Stimulated activated CD4-positive, alpha-beta T cell treated with anti-CD3 and anti-CD28 coated beads, Interleukin-15, amount 100 ng/mL, for 24 hours (primary cell): Measurements from ENCODE around the gene TMED7.

ENCODE experiments used
- DNase-seq: peaks from one replicate; pipeline ENCODE4 v3.0.0-alpha.2; 2020

TMED7 gene

DNA sequence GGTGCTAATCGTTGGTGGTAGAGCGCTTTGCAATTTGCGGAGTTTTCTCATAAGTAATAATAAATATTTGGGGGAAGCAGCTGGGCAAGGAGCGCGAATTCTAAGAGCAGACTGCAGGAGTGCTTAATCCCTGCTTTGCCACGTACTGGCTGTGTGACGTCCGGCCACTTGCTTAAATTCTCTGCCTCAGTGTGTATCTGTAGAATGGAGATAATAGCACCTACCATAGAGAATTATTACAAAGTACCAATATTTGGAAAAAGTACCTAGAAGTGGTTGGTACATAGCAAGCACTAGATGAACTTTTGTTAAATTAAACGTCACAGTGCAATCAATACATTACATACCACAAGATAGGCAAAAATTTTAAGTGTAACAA is 598 bp upstream of the TMED7 start:
- no peak for DNase-seq

DNA sequence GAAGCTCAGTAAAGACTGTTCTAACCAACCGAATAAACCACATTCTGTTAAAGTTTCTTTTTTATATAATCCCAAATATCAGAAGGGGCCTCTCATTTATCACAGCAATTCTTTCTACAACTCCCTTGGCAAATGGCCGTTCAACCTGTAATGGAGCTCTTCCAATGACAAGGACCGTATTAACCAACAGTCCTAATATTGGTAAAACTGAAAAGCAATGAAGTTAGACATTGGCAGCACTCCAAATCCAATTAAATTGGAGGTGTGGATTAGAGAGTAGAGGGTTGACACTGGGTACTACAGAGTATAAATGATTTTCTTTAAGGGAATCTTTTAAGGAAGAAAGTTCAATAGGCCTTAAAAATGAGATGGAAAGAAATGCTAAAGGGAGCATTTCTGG is 842 bp downstream of the TMED7 start:
- DNase-seq: no peak

DNA sequence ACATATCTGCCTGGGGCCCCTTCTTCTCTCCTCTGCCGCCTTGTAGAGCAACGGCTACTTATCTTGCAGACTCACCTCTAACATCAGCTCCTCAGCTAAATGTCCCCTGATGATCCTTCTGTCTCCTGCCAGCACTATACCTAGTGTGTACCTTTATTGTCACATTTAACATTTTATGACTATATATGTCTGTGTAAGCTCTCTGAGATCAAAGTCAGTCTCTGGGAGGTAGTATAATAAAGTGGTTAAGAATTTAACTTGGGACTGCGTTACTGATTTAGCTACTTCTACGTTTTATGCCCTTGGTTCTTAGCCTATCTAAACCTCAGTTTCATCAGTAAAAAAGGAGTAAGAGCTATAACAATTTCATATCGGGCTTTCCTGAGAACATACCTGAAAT is 2.2 kb downstream of the TMED7 start:
- DNase-seq: no peak

DNA sequence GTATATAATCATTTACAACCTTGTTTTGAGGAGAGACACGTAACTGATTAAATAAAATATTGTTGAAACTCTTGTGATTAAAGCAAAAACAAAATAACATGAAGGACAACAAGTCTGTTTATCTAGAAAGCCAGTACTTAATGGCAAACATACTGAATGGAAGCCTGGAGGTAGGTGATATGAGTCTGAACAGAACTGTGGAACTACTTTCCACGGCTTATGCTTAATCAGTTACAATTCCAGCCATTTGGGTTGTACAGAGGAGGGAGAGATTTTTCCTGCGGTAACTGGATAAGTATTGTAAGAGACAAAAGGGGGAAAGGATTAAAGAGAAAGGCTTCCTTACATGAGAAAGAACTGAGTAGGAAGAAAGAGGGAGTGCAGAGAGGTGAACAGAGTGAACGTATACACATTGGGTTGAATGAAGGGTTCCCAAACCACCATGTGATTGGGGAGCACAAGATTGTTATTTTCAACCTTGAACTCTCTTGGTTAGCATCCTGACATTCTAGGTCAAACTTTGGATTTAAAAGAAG is 4.4 kb downstream of the TMED7 start:
- no peak for DNase-seq

DNA sequence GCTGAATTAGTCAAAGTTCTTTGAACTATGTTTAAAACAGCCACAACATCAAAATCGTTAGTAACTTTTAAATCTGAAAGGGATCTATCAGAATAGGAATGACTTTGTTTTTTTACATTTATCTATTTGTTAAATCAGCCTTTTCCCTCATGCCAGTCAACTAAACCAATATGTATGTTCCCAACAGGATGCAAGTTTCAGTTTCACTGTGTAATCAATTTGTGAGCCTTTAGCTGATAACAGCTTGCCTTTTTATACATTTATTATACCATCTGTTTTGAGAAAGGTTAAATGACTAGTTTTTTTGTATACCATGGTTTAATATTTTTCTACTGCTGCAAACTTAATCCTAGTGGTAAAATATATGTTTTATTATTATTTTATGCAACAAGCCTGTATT is 8.9 kb downstream of the TMED7 start:
- DNase-seq: no peak

DNA sequence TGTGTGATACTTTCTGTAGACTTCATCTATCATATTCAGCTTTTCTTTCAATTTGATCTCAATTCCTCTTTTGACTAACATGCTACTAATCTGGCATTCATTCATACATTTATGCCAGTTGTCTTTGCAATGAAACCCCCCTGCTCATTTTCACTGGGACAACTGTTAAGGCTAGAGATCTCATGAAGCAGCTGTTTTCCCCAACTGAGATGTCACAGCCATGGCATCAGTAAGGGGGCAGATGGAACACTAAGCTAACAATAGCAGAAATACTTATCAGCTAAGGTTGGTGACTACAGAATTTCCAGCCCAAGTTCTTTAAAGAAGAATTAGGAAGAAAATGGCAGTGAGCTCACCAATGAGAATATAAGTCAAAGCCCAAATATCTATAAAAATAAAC is 9.4 kb downstream of the TMED7 start:
- DNase-seq: no peak

DNA sequence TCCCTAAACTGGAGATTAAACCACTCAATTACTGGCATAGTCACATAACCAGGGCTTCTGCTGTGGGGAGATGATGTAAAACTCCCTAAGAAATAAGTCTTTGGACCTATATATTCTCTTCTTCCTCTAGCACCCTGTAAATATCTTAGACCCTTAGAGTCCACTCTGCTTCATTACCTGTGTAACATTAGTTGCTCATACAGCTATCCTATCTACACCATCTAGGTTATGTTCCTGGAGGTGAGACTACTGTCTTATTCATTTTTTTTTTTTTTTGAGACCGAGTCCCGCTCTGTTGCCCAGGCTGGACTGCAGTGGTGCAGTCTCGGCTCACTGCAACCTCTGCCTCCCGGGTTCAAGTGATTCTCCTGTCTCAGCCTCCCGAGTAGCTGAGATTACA is 14.0 kb downstream of the TMED7 start:
- no peak for DNase-seq

DNA sequence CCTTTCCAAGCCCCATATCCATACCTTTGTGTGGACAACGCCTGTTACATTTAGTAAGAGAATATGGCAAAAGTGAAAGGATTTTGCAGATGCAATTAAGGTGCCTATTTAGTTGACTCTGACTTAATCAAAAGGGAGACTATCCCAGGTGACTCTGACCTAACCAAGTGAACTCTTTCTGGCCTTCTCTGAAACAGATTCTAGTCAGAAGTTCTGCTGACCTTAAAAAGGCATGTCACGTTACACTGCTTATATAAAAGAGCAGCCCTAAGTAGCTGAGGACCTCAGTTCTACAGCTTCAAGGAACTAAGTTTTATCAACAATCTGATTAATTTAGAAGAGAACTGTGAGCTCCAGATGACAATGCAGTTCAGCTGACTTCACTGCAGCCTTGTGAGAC is 17.9 kb downstream of the TMED7 start:
- no peak for DNase-seq

DNA sequence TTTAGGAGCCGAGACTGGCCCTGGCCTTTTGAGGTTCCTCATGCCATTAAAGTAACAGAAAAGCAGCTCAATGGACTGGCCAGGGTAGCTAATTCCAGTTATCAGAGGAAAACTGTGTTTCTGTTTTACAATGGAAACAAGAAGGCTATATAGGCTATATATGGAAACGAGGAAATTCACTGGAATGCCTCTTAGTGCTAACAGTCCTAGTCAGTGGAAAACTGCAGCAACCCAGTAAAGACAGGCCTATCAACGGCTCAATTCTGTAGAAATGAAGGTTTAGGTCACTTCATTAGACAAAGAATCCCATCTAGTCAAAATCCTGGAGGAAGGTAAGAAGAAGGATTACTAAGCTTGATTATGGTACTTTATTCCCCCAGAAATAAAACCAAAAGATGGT is 20.4 kb downstream of the TMED7 start:
- no peak for DNase-seq

DNA sequence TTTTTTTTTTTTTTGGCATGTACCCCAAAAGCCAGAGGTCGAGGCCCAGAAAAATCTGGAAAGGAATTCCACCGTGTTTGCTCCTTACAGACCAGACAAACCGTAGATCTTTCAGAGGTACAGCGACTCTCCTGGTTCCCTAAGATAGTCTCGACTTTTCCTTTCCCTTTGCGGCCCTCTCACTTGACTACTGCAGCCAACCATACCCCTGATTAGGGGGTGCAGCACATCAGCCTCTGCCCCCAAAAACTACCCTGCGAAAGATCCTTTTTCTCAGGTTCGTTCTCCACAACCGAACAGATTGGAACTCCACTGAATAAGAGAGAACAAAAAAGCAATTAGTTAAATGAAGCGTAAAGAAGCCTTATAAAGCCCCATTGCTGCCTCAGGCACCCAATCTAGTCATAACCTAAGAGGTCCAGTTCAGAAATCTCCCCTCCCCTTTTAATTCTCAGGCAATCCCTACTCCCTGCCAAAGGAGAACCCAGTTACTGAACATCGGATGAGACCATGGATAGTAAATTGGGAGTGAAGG is 23.2 kb downstream of the TMED7 start:
- no peak for DNase-seq

DNA sequence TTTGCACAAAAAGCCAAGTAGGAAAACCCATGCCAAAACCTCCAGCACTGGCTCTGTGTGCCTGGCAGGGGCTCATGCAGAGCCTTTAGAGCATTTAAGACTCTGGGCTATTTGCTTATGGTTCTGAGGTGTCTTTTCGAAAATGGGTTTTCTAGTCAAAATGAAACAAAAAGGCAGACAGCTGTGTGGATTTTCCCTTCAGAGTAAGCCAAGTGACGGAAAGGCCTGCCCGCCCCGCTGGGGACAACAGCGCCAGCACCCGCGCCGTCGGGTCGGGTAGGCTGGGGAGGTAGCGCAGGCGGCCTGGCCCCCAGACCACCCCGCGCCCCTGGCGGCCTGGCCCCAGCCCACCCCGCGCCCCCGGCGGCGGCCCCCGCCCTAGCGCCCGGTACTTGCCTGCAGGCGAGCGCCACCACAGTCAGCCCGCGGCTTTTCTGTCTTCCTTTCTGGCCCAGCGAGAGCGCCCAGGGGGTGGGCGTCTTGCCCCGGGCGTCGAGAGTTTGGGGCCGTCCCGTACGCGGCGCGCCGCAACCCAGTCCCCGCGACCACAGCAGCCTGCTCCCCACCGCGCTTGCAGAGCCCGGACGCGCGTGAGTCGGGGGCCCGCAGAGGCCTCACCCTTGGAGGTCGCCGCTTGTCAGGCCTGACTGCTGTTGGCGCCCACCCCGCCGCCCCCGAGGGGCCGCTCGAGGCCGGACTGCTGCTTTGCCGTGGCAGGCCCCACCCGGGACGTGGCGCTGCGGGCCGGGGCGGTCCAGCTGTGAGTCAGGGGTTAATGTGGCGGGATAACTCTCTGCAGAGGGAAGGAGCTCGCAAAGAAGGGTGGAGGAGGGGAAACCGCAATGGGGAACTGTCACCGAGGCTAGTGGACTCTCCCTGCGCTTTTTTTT is 23.9 kb downstream of the TMED7 start, which contains the start of gene TICAM2:
TSS of gene TICAM2 (minus strand) at position 779 of the 890 bp plus-strand sequence. CDS start 21,223 bp downstream, outside the sequence.
- DNase-seq: peak; percentile 75

DNA sequence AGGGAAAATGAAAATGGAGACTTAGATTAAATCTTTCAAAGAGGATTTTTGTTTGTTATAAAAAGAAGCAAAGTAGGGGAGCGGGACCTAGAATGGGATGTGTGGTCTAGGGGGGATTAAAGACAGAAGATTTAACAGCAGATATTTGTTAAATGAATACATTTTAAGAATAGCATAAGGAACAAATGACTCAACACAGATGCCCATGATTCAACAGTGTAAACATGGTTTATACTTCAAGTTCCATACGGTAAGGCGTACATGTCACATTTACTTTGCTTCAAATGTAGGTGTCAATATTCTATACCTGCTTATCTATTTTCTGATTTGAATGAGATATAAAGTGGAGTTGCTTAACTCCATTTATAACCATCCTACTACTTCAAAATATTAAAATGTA is 25.1 kb downstream of the TMED7 start:
- no peak for DNase-seq

DNA sequence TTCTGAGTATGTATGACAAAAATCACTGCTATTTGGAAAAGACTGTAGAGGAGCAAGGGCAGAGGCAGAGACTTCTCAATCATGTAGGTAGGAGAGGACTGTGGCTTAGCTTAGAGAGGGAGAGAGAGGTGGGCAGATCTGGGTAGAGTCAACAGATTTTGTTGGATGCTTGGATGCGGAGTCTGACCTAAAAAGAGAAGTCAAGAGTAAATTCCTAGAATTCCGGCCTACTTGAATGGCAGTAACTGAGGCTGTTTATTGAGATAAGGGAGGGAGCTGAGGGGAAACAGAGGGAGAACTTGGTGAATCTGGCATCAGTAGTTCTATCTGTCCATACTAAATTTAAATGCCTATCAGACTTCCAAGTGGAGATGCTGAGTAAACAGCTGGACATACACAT is 25.9 kb downstream of the TMED7 start:
- no peak for DNase-seq

DNA sequence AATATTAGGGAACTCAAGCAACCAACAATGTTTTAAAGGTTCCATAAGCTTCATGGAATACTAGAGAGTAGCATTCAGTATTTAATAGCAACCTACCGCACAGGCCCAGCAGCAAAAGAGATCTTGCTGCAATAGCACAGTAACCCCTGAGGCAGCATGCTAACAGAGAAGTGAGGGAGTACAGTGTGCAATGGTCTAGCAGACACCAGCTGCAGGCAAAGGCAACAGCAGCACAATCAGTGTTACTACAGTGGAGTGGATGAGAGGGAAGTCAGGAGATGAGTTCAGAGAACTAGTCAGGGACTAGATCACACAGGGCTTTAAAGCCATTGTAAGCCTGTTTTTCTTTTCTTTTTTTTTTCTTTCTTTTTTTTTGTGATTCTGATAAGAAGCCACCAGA is 26.3 kb downstream of the TMED7 start:
- no peak for DNase-seq

DNA sequence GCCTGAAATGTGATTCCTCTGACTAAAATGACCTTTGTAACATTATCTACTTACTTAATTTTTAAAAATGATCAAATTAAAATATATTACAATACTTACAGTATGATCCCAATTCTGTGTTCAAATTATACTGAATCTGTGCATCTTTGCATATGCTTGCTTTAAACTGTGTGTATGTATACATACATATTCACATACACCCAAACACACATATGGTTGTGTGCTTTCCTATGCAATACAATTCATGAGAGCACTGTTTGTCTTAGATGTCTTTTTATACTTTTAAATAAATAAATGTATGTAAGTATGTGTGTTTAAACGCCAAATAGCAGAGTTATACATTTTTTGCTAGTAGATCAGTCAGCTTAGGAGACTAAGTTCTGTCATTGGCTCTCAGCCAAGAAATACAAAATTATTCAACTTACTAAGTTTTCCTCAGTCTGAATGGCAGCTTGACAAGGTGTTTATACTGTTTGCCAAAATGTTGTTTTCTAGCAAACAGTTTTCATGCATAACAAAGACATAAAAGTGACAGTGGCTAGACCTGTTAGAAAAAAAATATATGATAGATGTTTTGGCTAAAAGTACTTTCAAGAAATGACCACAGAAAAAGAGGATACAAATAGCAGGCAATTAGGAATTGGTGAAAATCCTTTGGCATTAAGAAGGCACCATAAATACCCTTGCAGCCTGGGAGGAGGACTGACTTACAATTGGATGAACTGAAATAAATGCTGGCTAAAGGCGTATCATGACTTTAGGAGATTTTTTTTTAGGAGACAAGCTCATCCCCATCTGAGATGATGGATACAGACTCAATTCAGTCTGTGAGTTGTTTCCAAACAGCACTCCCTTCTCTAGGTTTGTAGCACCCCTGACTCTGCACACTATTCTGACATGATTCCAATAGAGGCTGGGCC is 31.4 kb downstream of the TMED7 start:
- DNase-seq: no peak

DNA sequence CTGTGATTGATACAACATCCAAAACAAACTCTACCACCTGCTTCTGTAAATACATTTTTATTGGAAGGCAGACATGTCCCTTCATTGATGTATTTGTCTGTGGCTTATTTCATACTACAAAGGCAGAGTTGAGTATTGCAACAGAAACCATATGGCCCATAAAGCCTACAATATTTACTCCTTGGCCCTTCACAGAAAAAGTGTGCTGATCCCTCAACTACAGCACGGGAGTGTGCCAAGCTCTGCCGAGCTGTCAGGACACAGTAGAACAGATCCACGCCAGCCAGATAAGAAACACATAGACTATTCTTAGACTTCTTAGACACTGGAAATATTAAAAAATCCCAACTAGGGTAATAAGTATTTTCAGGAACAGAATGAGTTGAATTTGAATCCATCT is 36.8 kb downstream of the TMED7 start:
- no peak for DNase-seq

DNA sequence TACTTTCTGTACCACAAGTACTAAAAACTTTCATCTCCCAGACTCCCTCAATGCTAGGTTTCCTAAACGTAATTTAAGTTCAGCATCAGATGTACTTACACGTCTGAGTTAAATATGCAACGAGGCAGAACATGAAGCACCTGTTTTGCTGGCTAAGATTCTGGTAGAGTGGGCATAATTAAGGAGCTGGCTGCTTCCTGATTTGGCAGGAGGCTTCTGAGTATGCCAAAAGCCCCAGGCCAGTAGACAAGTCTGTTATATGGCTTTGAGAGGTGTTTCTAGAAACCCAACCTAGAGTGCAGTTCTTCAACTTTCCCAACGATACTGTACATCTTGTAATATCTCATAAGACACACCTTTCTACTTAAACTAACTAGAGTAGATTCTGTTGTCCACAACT is 37.2 kb downstream of the TMED7 start:
- DNase-seq: no peak

DNA sequence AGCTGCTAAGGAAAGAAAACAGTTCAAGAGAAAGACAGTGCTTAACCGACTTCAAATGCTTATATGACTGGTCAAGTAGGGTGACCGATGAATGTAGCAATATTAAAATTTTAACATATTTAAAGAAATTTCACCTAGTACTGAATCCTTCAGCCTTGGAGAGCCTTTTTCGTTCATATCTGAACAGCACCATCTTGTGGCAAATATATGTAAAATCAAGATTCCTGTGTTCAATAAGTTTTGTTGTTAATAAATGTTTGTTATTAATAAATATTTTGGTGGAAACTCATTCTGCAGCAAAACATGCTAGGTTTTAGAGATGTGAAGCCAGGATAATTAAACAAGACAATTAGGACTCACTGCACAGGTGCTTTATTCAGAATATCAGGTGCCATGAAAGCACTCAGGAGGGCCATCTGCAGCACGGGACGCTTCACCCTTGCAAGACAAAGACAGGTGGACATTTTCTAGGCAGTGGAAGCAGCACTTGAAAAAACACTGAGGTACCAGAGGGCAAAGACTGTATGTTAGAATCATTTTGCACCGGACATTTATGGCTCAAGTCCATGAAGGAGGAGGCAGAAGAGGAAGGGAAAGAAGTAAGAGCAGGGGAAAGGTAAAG is 39.2 kb downstream of the TMED7 start:
- no peak for DNase-seq

DNA sequence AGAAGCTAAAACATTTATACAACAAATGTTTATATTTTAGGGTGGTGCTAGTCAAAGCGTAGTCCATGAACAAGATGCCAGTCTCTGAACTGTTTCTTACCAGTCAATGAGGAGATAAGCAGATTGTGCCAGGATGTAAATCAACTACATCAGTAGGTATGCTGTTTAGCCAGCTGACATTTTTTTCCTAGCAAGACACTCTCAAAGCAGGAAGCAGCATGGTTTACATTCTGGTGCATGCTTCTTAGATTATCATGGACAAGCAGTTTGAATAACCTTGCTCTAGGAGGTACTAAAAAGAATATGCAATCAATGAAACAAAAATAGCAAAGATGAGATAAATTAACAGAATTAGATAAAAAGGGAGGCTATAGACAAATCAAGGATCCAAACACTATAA is 40.6 kb downstream of the TMED7 start:
- no peak for DNase-seq

DNA sequence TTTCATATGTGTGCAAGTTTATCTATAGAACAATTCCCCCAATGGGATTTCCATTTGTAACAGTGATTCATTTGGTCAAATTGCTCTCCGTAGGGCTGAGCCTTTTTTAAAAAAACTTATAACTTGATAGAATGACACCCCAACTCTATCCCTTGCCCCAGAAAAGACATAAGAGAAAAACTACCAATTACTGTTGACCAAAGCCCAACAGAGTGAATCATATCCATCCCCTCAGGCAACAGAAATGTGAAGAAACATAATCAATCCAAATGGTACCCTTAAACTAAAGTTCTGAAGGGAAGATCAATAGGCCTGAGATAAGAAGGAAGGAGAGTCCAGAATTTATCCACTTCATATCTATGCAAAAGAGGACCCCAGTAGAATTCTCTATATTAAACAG is 41.3 kb downstream of the TMED7 start:
- no peak for DNase-seq

DNA sequence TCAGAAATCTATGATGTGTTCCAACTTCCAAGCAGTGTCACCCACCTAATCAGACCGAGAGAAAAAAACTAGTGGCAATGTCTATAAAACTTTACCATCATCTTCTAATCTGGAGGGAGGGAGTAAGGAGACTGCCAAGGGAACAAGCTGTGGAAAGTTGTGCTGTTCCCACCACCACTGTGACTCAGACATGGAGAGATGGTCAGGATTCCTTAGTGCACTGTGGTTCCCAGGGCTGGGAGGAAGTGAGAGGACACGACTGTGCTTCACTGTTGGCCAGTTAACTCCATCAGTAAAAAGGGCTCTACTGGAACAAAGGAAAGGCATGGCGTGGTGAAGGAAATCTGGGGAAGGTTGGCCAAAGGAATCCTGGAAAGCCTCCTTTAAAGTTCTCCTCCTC is 42.4 kb downstream of the TMED7 start:
- no peak for DNase-seq

DNA sequence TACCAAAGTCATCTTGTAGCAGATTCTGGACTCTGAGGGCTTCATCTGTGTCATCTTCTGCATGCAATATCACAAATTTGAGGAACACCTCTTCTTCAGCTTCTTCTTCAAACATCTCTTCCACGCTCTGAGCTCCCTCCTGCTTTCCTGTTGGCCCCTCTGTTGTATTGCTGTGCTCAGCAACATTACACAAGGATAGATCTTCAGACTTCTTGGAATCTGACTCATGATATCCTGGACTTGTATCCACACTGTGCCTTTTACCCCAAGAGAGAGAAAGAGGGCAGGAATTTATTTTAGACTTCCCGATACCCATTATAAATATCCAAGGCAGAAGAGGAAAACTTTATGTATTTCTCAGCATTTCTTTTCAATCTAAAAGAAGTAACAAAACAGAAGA is 44.9 kb downstream of the TMED7 start:
- no peak for DNase-seq

DNA sequence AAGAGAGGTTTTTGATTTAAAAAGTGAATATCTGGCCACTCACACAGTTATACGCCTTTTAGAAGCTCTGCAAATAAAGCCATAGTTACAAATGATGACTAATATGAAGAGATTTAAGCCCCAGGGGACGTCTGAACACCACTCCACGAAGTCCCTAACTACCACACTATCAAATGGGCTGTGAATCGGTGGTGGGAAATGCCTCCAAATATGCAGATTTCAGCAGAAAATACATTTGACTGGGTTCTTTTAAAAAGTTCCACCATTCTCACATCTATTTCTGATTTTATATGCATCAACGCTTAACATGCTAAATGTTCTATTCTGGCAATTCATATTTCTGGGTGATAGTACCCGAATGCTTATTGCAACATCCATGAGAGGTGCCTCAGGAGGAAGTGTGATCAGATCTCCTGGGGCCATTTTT is 46.1 kb downstream of the TMED7 start:
- DNase-seq: no peak
